A673 (cell line): ENCODE results near the gene RPS6KA6. TPM values are rescaled to one million over a fixed set of nuclear protein-coding genes. Genes with fewer than 3 reads are reported as not detected.

Experiments
- BruUV-seq: library from RNA; stranded (reverse); fragments of 400-500 nt; replicated peaks from 2 replicates; lab custom pipeline; 2021; lab: Mats Ljungman, UMichigan
- CTCF ChIA-PET: fragments of 300-600 bp; sonication (Branson Sonifier 250); formaldehyde crosslinking; loops from one replicate; lab custom pipeline; 2022; ENCODE audit warnings: antibody characterized with exemption; lab: Charles Lee
- POLR2A ChIA-PET: fragments of 300-600 bp; sonication (Branson Sonifier 250); formaldehyde crosslinking; loops from one replicate; lab custom pipeline; 2022; ENCODE audit warnings: antibody characterized with exemption; ENCODE audit not compliant: low non-redundant PET; lab: Charles Lee
- DNase-seq: peaks from one replicate; pipeline ENCODE4 v3.0.0-alpha.2; 2015; ENCODE audit warnings: low spot score
- H3K27ac ChIP-seq: fragments of 200-600 bp; sonication (generic); 2 replicates; pipeline ENCODE4 v1.5.1; 2016; ENCODE audit warnings: mixed run types, low read depth, mild to moderate bottlenecking, mixed read lengths, antibody characterized with exemption, low read length; ENCODE audit not compliant: poor library complexity, severe bottlenecking
- H3K27me3 ChIP-seq: fragments of 200-600 bp; sonication (generic); replicated peaks from 2 replicates; pipeline ENCODE4 v1.6.1; 2017; ENCODE audit warnings: mixed run types, low read depth, mild to moderate bottlenecking, mixed read lengths, antibody characterized with exemption, low read length; ENCODE audit not compliant: insufficient read depth, poor library complexity
- H3K36me3 ChIP-seq: fragments of 200-600 bp; sonication (generic); 2 replicates; pipeline ENCODE4 v1.6.1; 2016; ENCODE audit warnings: mixed run types, mild to moderate bottlenecking, mixed read lengths, antibody characterized with exemption, low read length; ENCODE audit not compliant: insufficient read depth, poor library complexity, severe bottlenecking
- H3K4me1 ChIP-seq: fragments of 200-600 bp; sonication (generic); 2 replicates; pipeline ENCODE4 v1.6.1; 2017; ENCODE audit warnings: mixed run types, mild to moderate bottlenecking, mixed read lengths, antibody characterized with exemption, low read length; ENCODE audit not compliant: insufficient read depth, poor library complexity, severe bottlenecking
- H3K4me3 ChIP-seq: fragments of 200-600 bp; sonication (generic); 2 replicates; pipeline ENCODE4 v1.5.1; 2016; ENCODE audit warnings: low read depth, mixed run types, mild to moderate bottlenecking, mixed read lengths, low read length; ENCODE audit not compliant: poor library complexity, severe bottlenecking
- H3K9me3 ChIP-seq: fragments of 200-600 bp; sonication (generic); 2 replicates; pipeline ENCODE4 v1.6.1; 2016; ENCODE audit warnings: mixed run types, low read depth, mild to moderate bottlenecking, mixed read lengths, antibody characterized with exemption, low read length; ENCODE audit not compliant: poor library complexity, severe bottlenecking
- EZH2 ChIP-seq: fragments of 200-600 bp; sonication (generic); IDR thresholded peaks from 2 replicates; pipeline ENCODE4 v1.6.1; 2017; ENCODE audit warnings: borderline replicate concordance, low read depth, mild to moderate bottlenecking, mixed read lengths, antibody characterized with exemption, low read length; ENCODE audit not compliant: poor library complexity, severe bottlenecking
- intact Hi-C: fragments of 100-400 bp; cut with micrococcal nuclease; formaldehyde crosslinking; loops from one replicate; pipeline ENCODE4 v1.10.0; 2022; ENCODE audit not compliant: unreplicated experiment
- total RNA-seq: library from RNA; stranded (reverse); gene quantifications from 2 replicates; pipeline ENCODE4 v1.2.3, GENCODE V29; 2021
- TF ChIP-seq, protein P1 (sequence below): fragments of 300-800, 200-600 bp; sonication (generic); conservative IDR thresholded peaks from 2 replicates; pipeline ENCODE4 v1.5.1; 2017; ENCODE audit warnings: low read depth, mild to moderate bottlenecking, antibody characterized with exemption, low read length, moderate library complexity, mixed read lengths

Gene RPS6KA6
- total RNA-seq, 1 experiment from 2014 or later, result not detected

GRCh38 chrX:84199688-84200087, 11.7 kb upstream of the RPS6KA6 start:
- no TSS peak for BruUV-seq
- POLR2A ChIA-PET, result no interaction called here

GRCh38 chrX:84197550-84197949, 9.6 kb upstream of the RPS6KA6 start:
- TF ChIP-seq, protein P1, sequence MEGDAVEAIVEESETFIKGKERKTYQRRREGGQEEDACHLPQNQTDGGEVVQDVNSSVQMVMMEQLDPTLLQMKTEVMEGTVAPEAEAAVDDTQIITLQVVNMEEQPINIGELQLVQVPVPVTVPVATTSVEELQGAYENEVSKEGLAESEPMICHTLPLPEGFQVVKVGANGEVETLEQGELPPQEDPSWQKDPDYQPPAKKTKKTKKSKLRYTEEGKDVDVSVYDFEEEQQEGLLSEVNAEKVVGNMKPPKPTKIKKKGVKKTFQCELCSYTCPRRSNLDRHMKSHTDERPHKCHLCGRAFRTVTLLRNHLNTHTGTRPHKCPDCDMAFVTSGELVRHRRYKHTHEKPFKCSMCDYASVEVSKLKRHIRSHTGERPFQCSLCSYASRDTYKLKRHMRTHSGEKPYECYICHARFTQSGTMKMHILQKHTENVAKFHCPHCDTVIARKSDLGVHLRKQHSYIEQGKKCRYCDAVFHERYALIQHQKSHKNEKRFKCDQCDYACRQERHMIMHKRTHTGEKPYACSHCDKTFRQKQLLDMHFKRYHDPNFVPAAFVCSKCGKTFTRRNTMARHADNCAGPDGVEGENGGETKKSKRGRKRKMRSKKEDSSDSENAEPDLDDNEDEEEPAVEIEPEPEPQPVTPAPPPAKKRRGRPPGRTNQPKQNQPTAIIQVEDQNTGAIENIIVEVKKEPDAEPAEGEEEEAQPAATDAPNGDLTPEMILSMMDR, result no peak
- TF ChIP-seq EZH2, result no peak
- POLR2A ChIA-PET, result no interaction called here
- Histone ChIP-seq H3K36me3 (no peaks in the 10 kb centered on the region), H3K4me1 (no peaks in the 10 kb centered on the region), H3K9me3 (peaks cover 16% of the 10 kb centered on the region), H3K4me3 (no peak overlapping the region), H3K27ac (no peak overlapping the region), H3K27me3 (no peaks in the 10 kb centered on the region)
- CTCF ChIA-PET, result no interaction called here
- intact Hi-C loops, result no loop called here
- no peak for DNase-seq
- no TSS peak for BruUV-seq

More at GRCh38 chrX:84199688-84200087, 11.7 kb upstream of the RPS6KA6 start:
- H3K4me1 ChIP-seq, result no peaks in the 10 kb centered on the region
- no peak for TF ChIP-seq EZH2
- TF ChIP-seq, protein P1, result no peak
- no peak overlapping the region for H3K27ac ChIP-seq
- CTCF ChIA-PET, result no interaction called here
- H3K27me3 ChIP-seq, result no peaks in the 10 kb centered on the region
- no peak for DNase-seq
- H3K9me3 ChIP-seq, result peaks cover 22% of the 10 kb centered on the region
- H3K36me3 ChIP-seq, result no peaks in the 10 kb centered on the region
- no peak overlapping the region for H3K4me3 ChIP-seq
- intact Hi-C loops, result no loop called here

DNA sequence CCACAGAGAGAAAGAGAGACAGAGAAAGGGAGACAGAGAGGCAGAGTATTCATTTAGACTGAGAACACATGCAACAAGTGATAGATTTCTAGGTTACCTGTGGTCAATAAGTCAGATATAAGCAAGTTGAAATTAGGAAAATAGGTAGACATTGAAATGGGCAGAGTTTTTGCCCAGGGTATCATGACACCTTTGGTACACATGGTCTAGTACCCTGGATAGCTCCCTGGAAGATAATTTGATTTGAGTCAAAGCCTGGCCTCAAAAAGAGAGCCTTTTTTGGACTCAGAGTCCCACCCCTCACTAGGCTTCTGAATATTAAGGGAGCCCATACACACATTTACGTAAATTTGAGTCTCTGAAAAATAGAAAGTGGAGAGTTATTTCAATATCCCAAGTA, 4.0 kb upstream of the RPS6KA6 start:
- ChIA-PET CTCF (no interaction called here), POLR2A (no interaction called here)
- TF ChIP-seq EZH2, result no peak
- TF ChIP-seq, protein P1, result no peak
- Histone ChIP-seq H3K4me1 (no peaks in the 10 kb centered on the region), H3K36me3 (no peaks in the 10 kb centered on the region), H3K27ac (no peak overlapping the region), H3K4me3 (no peak overlapping the region), H3K27me3 (no peaks in the 10 kb centered on the region), H3K9me3 (peaks cover 12% of the 10 kb centered on the region)
- intact Hi-C loops, result no loop called here
- BruUV-seq, result no TSS peak
- DNase-seq, result no peak
